K562 (cell line): Measurements from ENCODE around the gene SULT2B1.

Experiments used
- MBD2 ChIP-seq: sonication (generic); IDR thresholded peaks from 2 replicates; pipeline ENCODE4 v1.6.1; 2016; ENCODE audit warnings: low read depth, borderline replicate concordance
- ZNF253 ChIP-seq: fragments of 250-450 bp; sonication (Bioruptor Pico); conservative IDR thresholded peaks from 2 replicates; pipeline ENCODE4 v1.6.1; 2021; ENCODE audit warnings: mild to moderate bottlenecking

- TF ChIP-seq MBD2 (no peak), ZNF253 (CRISPR knock-in tag) (no peak)
Observed at GRCh38 chr19:48588670-48589401, 36.9 kb downstream of the SULT2B1 start.
